Measurements from ENCODE around the gene SAA1.

The SAA1 gene

GRCh38 chr11:18265949-18266348 lies at the start of gene SAA1:
SAA1 (plus strand) TSS chr11:18266264; CDS start chr11:18266888, 624 bp downstream.
- H3K36me3 ChIP-seq (ENCODE audit: insufficient read depth, low read length), result no peaks in the 10 kb centered on the region
- H3K4me1 ChIP-seq (ENCODE audit: insufficient read depth, low read length), result peaks cover 5% of the 10 kb centered on the region; the same call in 1 of the 2 replicates
- no peaks in the 10 kb centered on the region for H3K9me3 ChIP-seq (ENCODE audit: control insufficient read depth, insufficient read depth, low read length)
- no peak within 1 kb of the TSS for H3K9ac ChIP-seq (ENCODE audit: low read depth, low read length)

- Histone ChIP-seq H3K4me1 (ENCODE audit: insufficient read depth, low read length) (no peaks in the 10 kb centered on the region), H3K9ac (ENCODE audit: low read depth, low read length) (no peak overlapping the region), H3K9me3 (ENCODE audit: control insufficient read depth, insufficient read depth, low read length) (no peaks in the 10 kb centered on the region), H3K36me3 (ENCODE audit: insufficient read depth, low read length) (no peaks in the 10 kb centered on the region)
These were observed 44.7 kb upstream of the SAA1 start for GRCh38 chr11:18221274-18221876.

GRCh38 chr11:18222814-18223421 lies 43.1 kb upstream of the SAA1 start:
- Histone ChIP-seq H3K36me3 (ENCODE audit: insufficient read depth, low read length) (no peaks in the 10 kb centered on the region), H3K9ac (ENCODE audit: low read depth, low read length) (no peak overlapping the region), H3K9me3 (ENCODE audit: control insufficient read depth, insufficient read depth, low read length) (no peaks in the 10 kb centered on the region), H3K4me1 (ENCODE audit: insufficient read depth, low read length) (no peaks in the 10 kb centered on the region)

- no peak overlapping the region for H3K9ac ChIP-seq (ENCODE audit: low read depth, low read length)
- no peaks in the 10 kb centered on the region for H3K4me1 ChIP-seq (ENCODE audit: insufficient read depth, low read length)
- no peaks in the 10 kb centered on the region for H3K36me3 ChIP-seq (ENCODE audit: insufficient read depth, low read length)
- H3K9me3 ChIP-seq (ENCODE audit: control insufficient read depth, insufficient read depth, low read length), result no peaks in the 10 kb centered on the region
These were observed 42.3 kb upstream of the SAA1 start for GRCh38 chr11:18223591-18224387.

- no peaks in the 10 kb centered on the region for H3K36me3 ChIP-seq (ENCODE audit: insufficient read depth, low read length)
- H3K9me3 ChIP-seq (ENCODE audit: control insufficient read depth, insufficient read depth, low read length), result no peaks in the 10 kb centered on the region
- no peaks in the 10 kb centered on the region for H3K4me1 ChIP-seq (ENCODE audit: insufficient read depth, low read length)
- H3K9ac ChIP-seq (ENCODE audit: low read depth, low read length), result no peak overlapping the region
These were observed 40.2 kb upstream of the SAA1 start for GRCh38 chr11:18225913-18226312.

- H3K36me3 ChIP-seq (ENCODE audit: insufficient read depth, low read length), result no peaks in the 10 kb centered on the region
- no peak overlapping the region for H3K9ac ChIP-seq (ENCODE audit: low read depth, low read length)
- H3K9me3 ChIP-seq (ENCODE audit: control insufficient read depth, insufficient read depth, low read length), result no peaks in the 10 kb centered on the region
- no peaks in the 10 kb centered on the region for H3K4me1 ChIP-seq (ENCODE audit: insufficient read depth, low read length)
These were observed 36.6 kb upstream of the SAA1 start for GRCh38 chr11:18229501-18229900.

GRCh38 chr11:18230859-18231258 lies 35.2 kb upstream of the SAA1 start:
- Histone ChIP-seq H3K9ac (ENCODE audit: low read depth, low read length) (no peak overlapping the region), H3K4me1 (ENCODE audit: insufficient read depth, low read length) (no peaks in the 10 kb centered on the region), H3K36me3 (ENCODE audit: insufficient read depth, low read length) (no peaks in the 10 kb centered on the region), H3K9me3 (ENCODE audit: control insufficient read depth, insufficient read depth, low read length) (no peaks in the 10 kb centered on the region)

GRCh38 chr11:18233912-18234311 lies 32.2 kb upstream of the SAA1 start:
- no peaks in the 10 kb centered on the region for H3K4me1 ChIP-seq (ENCODE audit: insufficient read depth, low read length)
- no peak overlapping the region for H3K9ac ChIP-seq (ENCODE audit: low read depth, low read length)
- no peaks in the 10 kb centered on the region for H3K36me3 ChIP-seq (ENCODE audit: insufficient read depth, low read length)
- H3K9me3 ChIP-seq (ENCODE audit: control insufficient read depth, insufficient read depth, low read length), result no peaks in the 10 kb centered on the region

GRCh38 chr11:18235394-18236334 lies 30.4 kb upstream of the SAA1 start:
- H3K4me1 ChIP-seq (ENCODE audit: insufficient read depth, low read length), result no peaks in the 10 kb centered on the region
- no peak overlapping the region for H3K9ac ChIP-seq (ENCODE audit: low read depth, low read length)
- no peaks in the 10 kb centered on the region for H3K36me3 ChIP-seq (ENCODE audit: insufficient read depth, low read length)
- no peaks in the 10 kb centered on the region for H3K9me3 ChIP-seq (ENCODE audit: control insufficient read depth, insufficient read depth, low read length)

GRCh38 chr11:18236664-18237356 lies 29.3 kb upstream of the SAA1 start, which contains the start of gene SAA4:
SAA4 (minus strand) TSS chr11:18236802; CDS start chr11:18235926, 876 bp downstream.
- no peak within 1 kb of the TSS for H3K9ac ChIP-seq (ENCODE audit: low read depth, low read length)
- H3K4me1 ChIP-seq (ENCODE audit: insufficient read depth, low read length), result no peaks in the 10 kb centered on the region
- no peaks in the 10 kb centered on the region for H3K36me3 ChIP-seq (ENCODE audit: insufficient read depth, low read length)
- no peaks in the 10 kb centered on the region for H3K9me3 ChIP-seq (ENCODE audit: control insufficient read depth, insufficient read depth, low read length)

- Histone ChIP-seq H3K9ac (ENCODE audit: low read depth, low read length) (no peak overlapping the region), H3K36me3 (ENCODE audit: insufficient read depth, low read length) (no peaks in the 10 kb centered on the region), H3K9me3 (ENCODE audit: control insufficient read depth, insufficient read depth, low read length) (no peaks in the 10 kb centered on the region), H3K4me1 (ENCODE audit: insufficient read depth, low read length) (no peaks in the 10 kb centered on the region)
These were observed 26.4 kb upstream of the SAA1 start for GRCh38 chr11:18239655-18240054.

- Histone ChIP-seq H3K9ac (ENCODE audit: low read depth, low read length) (no peak overlapping the region), H3K9me3 (ENCODE audit: control insufficient read depth, insufficient read depth, low read length) (no peaks in the 10 kb centered on the region), H3K4me1 (ENCODE audit: insufficient read depth, low read length) (no peaks in the 10 kb centered on the region), H3K36me3 (ENCODE audit: insufficient read depth, low read length) (no peaks in the 10 kb centered on the region)
These were observed 22.2 kb upstream of the SAA1 start for GRCh38 chr11:18243783-18244362.

GRCh38 chr11:18245396-18245795 lies 20.7 kb upstream of the SAA1 start:
- H3K4me1 ChIP-seq (ENCODE audit: insufficient read depth, low read length), result no peaks in the 10 kb centered on the region
- H3K9me3 ChIP-seq (ENCODE audit: control insufficient read depth, insufficient read depth, low read length), result no peaks in the 10 kb centered on the region
- no peaks in the 10 kb centered on the region for H3K36me3 ChIP-seq (ENCODE audit: insufficient read depth, low read length)
- H3K9ac ChIP-seq (ENCODE audit: low read depth, low read length), result no peak overlapping the region

Measured in ES-I3 (cell line).